Activated naive CD4-positive, alpha-beta T cell treated with anti-CD3 and anti-CD28 coated beads, Interleukin-2, amount 10 ng/mL, durations not matched to agents 5 hours and 36 hours (primary cell): Measurements from ENCODE around the gene ZIC4. TPM values are rescaled to one million over a fixed set of nuclear protein-coding genes. Genes with fewer than 3 reads are reported as not detected.

ENCODE experiments used
- total RNA-seq, 2 experiments: library from RNA; stranded (reverse); gene quantifications; one replicate each; pipeline ENCODE4 v1.2.3, GENCODE V29; 2021

The ZIC4 gene
- not detected for total RNA-seq

GRCh38 chr3:147406028-147406931 is at the start of gene ZIC4:
ZIC4 (minus strand) TSS chr3:147406543; CDS start chr3:147402797, 3,746 bp downstream.

GRCh38 chr3:147409143-147410115 is 3.1 kb upstream of the ZIC4 start, which contains the start of gene ZIC1:
ZIC1 (plus strand) TSS chr3:147409365; CDS start chr3:147410113, 748 bp downstream.

Other genes starting within 250 kb of the ZIC4 start
- gene ZIC1, start 2.8 kb upstream of the ZIC4 start, total RNA-seq: not detected